ENCODE measurements around the gene BCDIN3D. TPM values are rescaled to one million over a fixed set of nuclear protein-coding genes. Genes with fewer than 3 reads are reported as not detected.

Gene BCDIN3D
- total RNA-seq, 1 experiment from 2014 or later, result 4.0 TPM

DNA sequence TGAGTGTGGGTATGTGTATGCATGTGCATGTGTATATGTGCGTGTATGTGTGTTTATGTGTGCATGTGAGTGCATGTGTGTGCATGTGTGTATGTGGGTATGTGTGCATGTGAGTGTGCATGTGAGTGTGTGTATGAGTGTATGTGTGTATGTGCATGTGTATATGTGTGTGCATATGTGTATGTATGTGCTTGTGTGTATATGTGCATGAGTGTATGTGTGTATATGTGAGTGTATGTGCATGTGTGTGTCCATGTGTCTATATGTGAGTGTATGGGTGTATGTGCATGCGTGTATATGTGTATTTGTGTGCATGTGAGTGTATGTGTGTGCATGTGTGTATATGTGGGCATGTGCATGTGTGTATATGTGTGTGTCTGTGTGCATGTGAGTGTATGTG lies 35.1 kb upstream of the BCDIN3D start:
- TF ChIP-seq, protein P1, sequence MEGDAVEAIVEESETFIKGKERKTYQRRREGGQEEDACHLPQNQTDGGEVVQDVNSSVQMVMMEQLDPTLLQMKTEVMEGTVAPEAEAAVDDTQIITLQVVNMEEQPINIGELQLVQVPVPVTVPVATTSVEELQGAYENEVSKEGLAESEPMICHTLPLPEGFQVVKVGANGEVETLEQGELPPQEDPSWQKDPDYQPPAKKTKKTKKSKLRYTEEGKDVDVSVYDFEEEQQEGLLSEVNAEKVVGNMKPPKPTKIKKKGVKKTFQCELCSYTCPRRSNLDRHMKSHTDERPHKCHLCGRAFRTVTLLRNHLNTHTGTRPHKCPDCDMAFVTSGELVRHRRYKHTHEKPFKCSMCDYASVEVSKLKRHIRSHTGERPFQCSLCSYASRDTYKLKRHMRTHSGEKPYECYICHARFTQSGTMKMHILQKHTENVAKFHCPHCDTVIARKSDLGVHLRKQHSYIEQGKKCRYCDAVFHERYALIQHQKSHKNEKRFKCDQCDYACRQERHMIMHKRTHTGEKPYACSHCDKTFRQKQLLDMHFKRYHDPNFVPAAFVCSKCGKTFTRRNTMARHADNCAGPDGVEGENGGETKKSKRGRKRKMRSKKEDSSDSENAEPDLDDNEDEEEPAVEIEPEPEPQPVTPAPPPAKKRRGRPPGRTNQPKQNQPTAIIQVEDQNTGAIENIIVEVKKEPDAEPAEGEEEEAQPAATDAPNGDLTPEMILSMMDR (IDR thresholded peaks at IDR 0.05; ENCODE audit: unreplicated experiment), result no peak
- Mint-ChIP-seq H3K4me1 (ENCODE audit: low read depth, unreplicated experiment) (no peaks in the 10 kb centered on the region), H3K9me3 (ENCODE audit: low read depth, unreplicated experiment) (peaks cover 7% of the 10 kb centered on the region), H3K27me3 (ENCODE audit: unreplicated experiment) (peaks cover 8% of the 10 kb centered on the region), H3K27ac (ENCODE audit: unreplicated experiment) (no peak overlapping the region), H3K36me3 (ENCODE audit: insufficient read depth, unreplicated experiment) (no peaks in the 10 kb centered on the region), H3K4me3 (ENCODE audit: low read depth, unreplicated experiment) (no peak overlapping the region)
- BruUV-seq (replicated peaks), result no TSS peak
- DNase-seq, result no peak
- intact Hi-C loops (cut with micrococcal nuclease; ENCODE audit: unreplicated experiment), result no loop called here
- CTCF ChIA-PET, result no interaction called here

DNA sequence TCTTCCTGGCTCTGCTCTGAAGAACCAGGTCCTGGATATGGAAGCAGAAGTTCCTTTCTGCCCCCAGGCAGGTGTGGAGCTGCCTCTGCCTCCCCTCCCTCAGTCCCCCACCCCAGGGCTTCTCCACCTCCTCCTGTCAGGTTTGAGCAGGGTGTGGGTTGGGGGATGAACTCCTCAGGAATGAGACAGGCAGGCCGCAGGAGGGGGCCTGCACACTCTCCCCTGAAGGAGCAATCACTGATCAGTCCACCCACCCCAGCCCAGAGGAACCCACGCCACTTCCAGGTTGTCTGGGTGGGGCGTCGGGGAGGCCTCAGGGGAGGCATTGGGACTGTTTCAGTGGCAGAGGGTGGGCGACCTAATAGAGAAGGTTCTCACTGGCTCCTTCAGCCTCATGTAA lies 34.2 kb upstream of the BCDIN3D start:
- TF ChIP-seq, protein P1 (IDR thresholded peaks at IDR 0.05; ENCODE audit: unreplicated experiment), result no peak
- no peak for DNase-seq

DNA sequence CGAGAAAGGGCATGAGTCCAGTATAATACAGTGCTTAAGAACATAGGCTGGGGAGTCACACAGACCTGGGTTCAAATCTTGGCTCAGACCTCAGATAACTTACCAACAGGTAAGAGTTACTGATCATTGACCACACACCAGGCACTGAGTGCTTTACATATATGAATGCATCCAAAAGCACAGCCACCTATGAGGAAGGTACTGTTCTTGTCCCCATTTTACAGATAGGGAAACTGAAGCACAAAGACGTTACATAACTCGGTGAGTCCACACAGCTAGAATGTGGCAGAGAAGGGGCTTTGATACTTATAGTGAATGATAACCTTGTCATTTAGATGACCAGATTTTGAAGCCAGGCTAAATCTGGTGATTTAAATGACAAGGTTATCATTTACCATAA lies 33.2 kb upstream of the BCDIN3D start:
- intact Hi-C loops (cut with micrococcal nuclease; ENCODE audit: unreplicated experiment), result no loop called here
- no peak for DNase-seq
- CTCF ChIA-PET, result no interaction called here
- Mint-ChIP-seq H3K4me1 (ENCODE audit: low read depth, unreplicated experiment) (no peaks in the 10 kb centered on the region), H3K27ac (ENCODE audit: unreplicated experiment) (no peak overlapping the region), H3K36me3 (ENCODE audit: insufficient read depth, unreplicated experiment) (no peaks in the 10 kb centered on the region), H3K9me3 (ENCODE audit: low read depth, unreplicated experiment) (peaks cover 7% of the 10 kb centered on the region), H3K27me3 (ENCODE audit: unreplicated experiment) (no peaks in the 10 kb centered on the region), H3K4me3 (ENCODE audit: low read depth, unreplicated experiment) (no peak overlapping the region)
- TF ChIP-seq, protein P1 (IDR thresholded peaks at IDR 0.05; ENCODE audit: unreplicated experiment), result no peak
- BruUV-seq (replicated peaks), result no TSS peak

More for the DNA sequence above, 34.2 kb upstream of the BCDIN3D start:
- intact Hi-C loops (cut with micrococcal nuclease; ENCODE audit: unreplicated experiment), result no loop called here
- Mint-ChIP-seq H3K9me3 (ENCODE audit: low read depth, unreplicated experiment) (peaks cover 7% of the 10 kb centered on the region), H3K27me3 (ENCODE audit: unreplicated experiment) (no peaks in the 10 kb centered on the region), H3K4me3 (ENCODE audit: low read depth, unreplicated experiment) (no peak overlapping the region), H3K36me3 (ENCODE audit: insufficient read depth, unreplicated experiment) (no peaks in the 10 kb centered on the region), H3K27ac (ENCODE audit: unreplicated experiment) (no peak overlapping the region), H3K4me1 (ENCODE audit: low read depth, unreplicated experiment) (no peaks in the 10 kb centered on the region)
- BruUV-seq (replicated peaks), result no TSS peak
- CTCF ChIA-PET, result no interaction called here

DNA sequence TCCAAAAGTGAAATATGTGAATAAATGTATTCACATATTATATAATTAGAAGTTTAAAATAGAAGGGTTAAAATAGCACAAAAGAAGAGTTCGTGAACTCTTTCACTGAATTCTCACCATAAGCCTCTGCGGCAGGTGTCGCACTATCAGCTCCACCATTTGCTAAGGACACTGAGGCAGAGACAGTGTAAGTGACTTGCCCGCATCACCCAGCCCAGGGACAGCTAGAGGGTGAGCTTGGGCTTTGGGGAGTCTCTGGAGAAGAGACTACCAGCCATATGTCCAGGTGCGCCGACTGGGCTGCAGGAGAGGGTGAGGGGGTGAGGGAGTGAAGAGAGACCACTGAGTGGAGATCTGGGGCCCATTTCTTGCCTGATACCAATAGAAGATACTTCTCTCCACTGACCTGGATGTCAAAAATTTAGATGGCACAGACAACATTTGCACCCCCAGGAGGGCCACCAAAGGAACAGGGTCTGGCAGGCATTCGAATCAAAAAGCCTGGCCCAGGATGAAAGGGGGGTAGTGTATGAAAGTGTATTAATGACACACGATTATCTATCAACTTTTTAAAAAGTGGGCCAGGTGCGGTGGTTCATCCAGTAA lies 32.3 kb upstream of the BCDIN3D start:
- Mint-ChIP-seq H3K36me3 (ENCODE audit: insufficient read depth, unreplicated experiment) (no peaks in the 10 kb centered on the region), H3K9me3 (ENCODE audit: low read depth, unreplicated experiment) (peaks cover 4% of the 10 kb centered on the region), H3K27me3 (ENCODE audit: unreplicated experiment) (no peaks in the 10 kb centered on the region), H3K4me1 (ENCODE audit: low read depth, unreplicated experiment) (no peaks in the 10 kb centered on the region), H3K4me3 (ENCODE audit: low read depth, unreplicated experiment) (no peak overlapping the region), H3K27ac (ENCODE audit: unreplicated experiment) (no peak overlapping the region)
- BruUV-seq (replicated peaks), result no TSS peak
- DNase-seq, result no peak
- intact Hi-C loops (cut with micrococcal nuclease; ENCODE audit: unreplicated experiment), result no loop called here
- TF ChIP-seq, protein P1 (IDR thresholded peaks at IDR 0.05; ENCODE audit: unreplicated experiment), result no peak
- CTCF ChIA-PET, result interaction anchor here (0.5 kb wide), 1 partner anchor 807 kb away, joined by 9 read pairs; no protein-coding TSS in a partner anchor
